BJ (cell line): ENCODE measurements around the gene FXR2. TPM values are rescaled to one million over a fixed set of nuclear protein-coding genes. Genes with fewer than 3 reads are reported as not detected.
"Not testable (repeated sequence)": the region's sequence is repeated elsewhere in the genome, so short reads cannot be mapped to it uniquely, and the experiment has no call there.

Experiments
- CTCF ChIA-PET: fragments of 350-600 bp; formaldehyde crosslinking; extraction: SDS; loops from one replicate; lab custom pipeline; 2021; ENCODE audit warnings: antibody characterized with exemption, inconsistent platforms; lab: Yijun Ruan, JAX
- POLR2A ChIA-PET: fragments of 300-600 bp; sonication (Branson Sonifier 250); formaldehyde crosslinking; extraction: SDS; loops from one replicate; lab custom pipeline; 2021; ENCODE audit warnings: antibody characterized with exemption; lab: Charles Lee
- DNase-seq: peaks from one replicate; pipeline ENCODE4 v3.0.0-alpha.2; 2011; ENCODE audit warnings: low read depth
- H3K27me3 ChIP-seq: 2 replicates; pipeline ENCODE4 v1.6.0; 2011; ENCODE audit warnings: low read length; ENCODE audit not compliant: control insufficient read depth, insufficient read depth
- H3K36me3 ChIP-seq: 2 replicates; pipeline ENCODE4 v1.5.1; 2011; ENCODE audit warnings: low read length; ENCODE audit not compliant: control insufficient read depth, insufficient read depth
- H3K4me3 ChIP-seq: 2 replicates; pipeline ENCODE4 v1.5.1; 2011; ENCODE audit warnings: low read depth, mild to moderate bottlenecking, control low read depth, low read length
- polyA plus RNA-seq: library from polyadenylated mRNA; depleted of rRNA; stranded (reverse); fragments of >200 nt; gene quantifications from 2 replicates; pipeline ENCODE4 v1.2.3, GENCODE V29; 2011
- TF ChIP-seq, protein P1 (sequence below): IDR thresholded peaks from 2 replicates; pipeline ENCODE4 v1.5.1; 2011; ENCODE audit warnings: low read depth, mild to moderate bottlenecking, control low read depth, inconsistent platforms, low read length, moderate library complexity; ENCODE audit not compliant: insufficient read depth

FXR2 gene
- polyA plus RNA-seq, 1 experiment = 46.2 TPM

- TF ChIP-seq, protein P1, sequence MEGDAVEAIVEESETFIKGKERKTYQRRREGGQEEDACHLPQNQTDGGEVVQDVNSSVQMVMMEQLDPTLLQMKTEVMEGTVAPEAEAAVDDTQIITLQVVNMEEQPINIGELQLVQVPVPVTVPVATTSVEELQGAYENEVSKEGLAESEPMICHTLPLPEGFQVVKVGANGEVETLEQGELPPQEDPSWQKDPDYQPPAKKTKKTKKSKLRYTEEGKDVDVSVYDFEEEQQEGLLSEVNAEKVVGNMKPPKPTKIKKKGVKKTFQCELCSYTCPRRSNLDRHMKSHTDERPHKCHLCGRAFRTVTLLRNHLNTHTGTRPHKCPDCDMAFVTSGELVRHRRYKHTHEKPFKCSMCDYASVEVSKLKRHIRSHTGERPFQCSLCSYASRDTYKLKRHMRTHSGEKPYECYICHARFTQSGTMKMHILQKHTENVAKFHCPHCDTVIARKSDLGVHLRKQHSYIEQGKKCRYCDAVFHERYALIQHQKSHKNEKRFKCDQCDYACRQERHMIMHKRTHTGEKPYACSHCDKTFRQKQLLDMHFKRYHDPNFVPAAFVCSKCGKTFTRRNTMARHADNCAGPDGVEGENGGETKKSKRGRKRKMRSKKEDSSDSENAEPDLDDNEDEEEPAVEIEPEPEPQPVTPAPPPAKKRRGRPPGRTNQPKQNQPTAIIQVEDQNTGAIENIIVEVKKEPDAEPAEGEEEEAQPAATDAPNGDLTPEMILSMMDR = no peak
- H3K36me3 ChIP-seq = peaks cover 5% of the 10 kb centered on the region
- no peak for DNase-seq
- no peaks in the 10 kb centered on the region for H3K27me3 ChIP-seq
- no peak overlapping the region for H3K4me3 ChIP-seq
- ChIA-PET CTCF (interaction anchor here (0.9 to 1.5 kb wide), 3 partner anchors 18 to 76 kb away, joined by 4 to 7 read pairs (median 5); partner anchors contain the start of genes SOX15, TP53 and WRAP53), POLR2A (no interaction called here)
Observed at GRCh38 chr17:7612294-7612640, 2.4 kb downstream of the FXR2 start.

- no peak overlapping the region for H3K4me3 ChIP-seq
- H3K27me3 ChIP-seq = no peaks in the 10 kb centered on the region
- no peak for DNase-seq
- CTCF ChIA-PET = interaction anchor here (0.9 to 1.5 kb wide), 5 partner anchors 18 to 76 kb away, joined by 4 to 7 read pairs (median 5); partner anchors contain the start of genes SOX15, TP53 and WRAP53
- POLR2A ChIA-PET = no interaction called here
- TF ChIP-seq, protein P1 = no peak
- H3K36me3 ChIP-seq = peaks cover 5% of the 10 kb centered on the region
Observed at GRCh38 chr17:7611635-7612293, 2.9 kb downstream of the FXR2 start.

DNA sequence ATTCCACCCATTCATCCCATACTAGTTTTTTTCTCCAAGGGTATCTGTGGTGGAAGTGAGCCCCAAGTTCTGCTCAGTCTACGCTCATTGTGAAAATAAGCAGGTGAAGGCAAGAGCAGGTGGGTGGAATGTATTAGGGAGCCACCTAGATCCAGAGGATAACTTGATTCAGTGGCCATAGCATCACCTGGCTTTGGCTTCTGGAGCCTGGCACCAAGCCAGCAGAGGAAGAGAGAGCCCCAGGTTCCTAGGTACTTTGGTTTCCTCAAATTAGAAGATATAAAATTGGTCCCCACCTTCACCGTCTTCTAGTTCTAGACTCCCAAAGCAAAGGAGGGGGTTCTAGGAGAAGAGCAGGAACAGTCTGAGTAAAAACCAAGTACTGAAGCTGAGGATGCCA is 4.1 kb downstream of the FXR2 start:
- ChIA-PET CTCF (interaction anchor here (1.0 to 1.5 kb wide), 3 partner anchors 22 to 77 kb away, joined by 3 to 5 read pairs (median 4); partner anchors contain the start of gene TP53), POLR2A (no interaction called here)
- TF ChIP-seq, protein P1 = no peak
- Histone ChIP-seq H3K4me3 (no peak overlapping the region), H3K27me3 (no peaks in the 10 kb centered on the region), H3K36me3 (peaks cover 5% of the 10 kb centered on the region)
- no peak for DNase-seq

GRCh38 chr17:7606280-7606679 is 8.4 kb downstream of the FXR2 start:
- ChIA-PET CTCF (interaction anchor here (3.5 kb wide), 1 partner anchor 16 kb away, joined by 11 read pairs; the partner anchor contains the start of gene SOX15), POLR2A (no interaction called here)
- DNase-seq = no peak
- TF ChIP-seq, protein P1 = no peak
- H3K4me3 ChIP-seq = no peak overlapping the region
- no peaks in the 10 kb centered on the region for H3K27me3 ChIP-seq
- H3K36me3 ChIP-seq = peaks cover 16% of the 10 kb centered on the region

- CTCF ChIA-PET, H3K27me3 ChIP-seq, POLR2A ChIA-PET, DNase-seq, H3K4me3 ChIP-seq: not testable (repeated sequence)
- peaks cover 30% of the 10 kb centered on the region for H3K36me3 ChIP-seq
Observed at GRCh38 chr17:7597561-7597960, 17.1 kb downstream of the FXR2 start.
